Medulla oblongata (tissue), 1 donor: ENCODE data around the gene UROC1.

Experiments used
- DNase-seq: peaks from one replicate; pipeline ENCODE4 v3.0.0-alpha.2; 2015; ENCODE audit errors: extremely low spot score

Gene UROC1

DNA sequence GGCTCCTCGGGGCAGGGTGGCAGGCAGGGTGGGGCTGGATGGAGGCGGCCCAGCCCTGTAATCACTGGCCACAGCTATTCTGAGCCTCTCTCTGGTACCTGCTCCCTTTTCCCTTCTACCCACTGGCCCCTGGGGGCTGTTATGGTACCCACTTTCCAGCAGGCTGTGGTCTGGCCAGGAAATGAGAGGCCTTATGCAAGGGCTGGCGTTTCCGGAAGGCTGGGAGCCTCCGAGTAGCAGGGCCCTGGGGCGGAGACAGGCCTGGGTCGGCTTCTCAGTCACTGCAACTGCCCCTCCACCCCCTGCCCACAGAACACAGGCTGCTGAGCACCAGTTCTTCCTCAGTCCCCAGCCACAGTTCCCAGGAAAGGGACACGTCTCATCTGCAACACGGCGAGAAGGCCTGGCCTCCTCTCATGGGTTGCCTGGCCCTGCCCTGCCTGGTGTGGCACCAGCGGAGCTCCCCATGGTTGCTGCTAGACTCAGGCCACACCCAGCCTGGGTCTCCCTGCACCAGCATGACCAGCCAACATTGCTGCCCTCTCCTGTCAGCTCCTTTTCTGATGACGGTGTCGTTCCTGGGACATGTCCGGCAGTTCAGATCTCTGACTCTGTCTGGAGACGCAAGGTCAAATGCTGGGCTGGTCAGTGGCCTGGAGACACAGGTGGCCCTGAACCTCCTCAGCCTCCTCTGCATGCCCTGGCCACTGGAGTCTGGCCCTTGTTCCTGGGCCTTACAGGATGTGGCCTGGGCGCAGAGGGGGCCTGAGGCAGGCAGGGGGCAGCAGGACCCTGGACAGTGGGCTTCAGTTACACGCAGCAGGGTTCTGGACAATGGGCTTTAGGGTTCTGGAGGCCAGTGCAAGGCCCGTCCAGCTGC is 12.8 kb upstream of the UROC1 start:
- DNase-seq = peak; percentile 18

DNA sequence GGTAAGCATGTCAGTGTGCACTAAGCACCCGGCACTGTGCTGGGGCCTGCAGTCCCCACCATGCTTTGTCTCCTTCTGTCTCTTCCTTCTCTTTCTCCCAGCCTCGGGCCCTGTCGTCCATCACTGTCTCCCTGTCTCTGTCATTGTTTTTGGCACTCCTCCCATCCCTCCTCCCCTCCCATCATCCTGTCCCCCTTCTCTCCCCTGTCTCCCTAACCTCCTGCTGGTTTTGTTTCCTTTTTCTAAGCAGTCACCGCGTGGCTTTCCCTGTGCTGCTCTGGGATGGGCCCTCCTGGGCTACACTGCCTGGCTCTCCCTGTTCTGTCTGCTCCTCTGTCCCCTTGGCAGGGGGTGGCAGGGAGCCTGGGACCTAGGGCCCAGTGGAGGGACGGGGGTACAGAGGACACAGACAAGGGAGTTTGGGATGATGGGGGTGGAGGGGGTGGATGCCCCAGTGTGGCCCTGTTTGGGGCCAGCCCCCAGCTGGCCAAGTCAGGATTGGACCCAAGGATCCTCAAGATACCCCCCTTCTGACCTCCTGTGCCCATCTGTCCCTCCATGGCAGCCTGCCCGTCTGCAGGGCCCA is 12.1 kb upstream of the UROC1 start:
- DNase-seq = no peak

DNA sequence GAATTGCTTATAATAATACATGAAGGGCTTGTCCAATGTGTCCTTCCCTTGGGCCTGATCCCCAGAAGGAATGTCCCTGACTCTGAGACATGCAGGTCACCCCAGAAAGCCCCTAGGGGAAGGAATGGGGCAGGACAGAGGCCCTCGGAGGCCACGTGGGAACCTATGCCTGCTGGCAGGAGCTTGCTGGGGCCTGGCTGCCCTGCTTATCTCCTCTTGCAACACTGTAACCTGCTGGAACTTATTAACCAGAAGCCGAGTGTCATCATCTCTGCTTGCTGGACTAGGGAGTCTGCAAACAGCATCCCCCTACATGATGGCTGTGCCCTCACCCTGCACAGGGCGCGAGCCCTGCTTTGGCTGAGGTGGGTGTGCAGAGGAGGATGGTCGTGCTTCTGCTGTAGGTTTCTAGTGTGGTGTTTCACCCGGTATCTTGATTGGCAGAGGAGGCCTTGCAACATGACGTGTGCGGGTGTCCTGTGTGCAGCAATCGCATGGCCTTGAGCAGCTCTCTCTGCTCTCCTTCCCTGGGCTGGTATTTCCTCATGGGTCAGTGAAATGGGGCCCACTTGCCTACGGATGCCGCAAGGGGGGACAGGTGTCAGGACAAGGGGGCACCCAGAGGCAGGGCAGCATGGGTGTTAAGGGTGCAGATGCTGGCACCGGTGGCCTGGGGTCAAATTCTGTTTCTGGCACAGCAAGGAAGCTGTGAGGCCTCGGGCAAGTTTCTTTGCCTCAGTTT is 11.4 kb upstream of the UROC1 start:
- no peak for DNase-seq

DNA sequence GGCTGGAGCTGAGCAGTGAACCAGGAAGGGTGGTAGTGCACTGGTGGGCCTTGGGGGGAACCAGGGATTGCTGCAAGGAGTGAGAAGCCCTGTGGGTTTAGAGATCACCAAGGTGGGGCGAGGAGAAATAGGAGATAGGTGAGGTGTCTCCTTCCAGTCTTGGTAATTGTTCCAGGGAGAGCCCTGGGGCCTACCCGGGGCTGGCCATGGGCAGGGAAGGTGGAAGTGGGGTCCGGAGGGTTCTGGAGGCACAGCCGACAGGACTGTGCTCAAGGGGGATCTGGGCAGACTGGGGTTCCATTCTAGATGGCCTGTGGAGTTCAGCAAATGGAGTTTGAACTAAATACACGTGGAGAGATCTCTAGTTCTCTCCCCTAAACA is 10.8 kb upstream of the UROC1 start:
- no peak for DNase-seq

DNA sequence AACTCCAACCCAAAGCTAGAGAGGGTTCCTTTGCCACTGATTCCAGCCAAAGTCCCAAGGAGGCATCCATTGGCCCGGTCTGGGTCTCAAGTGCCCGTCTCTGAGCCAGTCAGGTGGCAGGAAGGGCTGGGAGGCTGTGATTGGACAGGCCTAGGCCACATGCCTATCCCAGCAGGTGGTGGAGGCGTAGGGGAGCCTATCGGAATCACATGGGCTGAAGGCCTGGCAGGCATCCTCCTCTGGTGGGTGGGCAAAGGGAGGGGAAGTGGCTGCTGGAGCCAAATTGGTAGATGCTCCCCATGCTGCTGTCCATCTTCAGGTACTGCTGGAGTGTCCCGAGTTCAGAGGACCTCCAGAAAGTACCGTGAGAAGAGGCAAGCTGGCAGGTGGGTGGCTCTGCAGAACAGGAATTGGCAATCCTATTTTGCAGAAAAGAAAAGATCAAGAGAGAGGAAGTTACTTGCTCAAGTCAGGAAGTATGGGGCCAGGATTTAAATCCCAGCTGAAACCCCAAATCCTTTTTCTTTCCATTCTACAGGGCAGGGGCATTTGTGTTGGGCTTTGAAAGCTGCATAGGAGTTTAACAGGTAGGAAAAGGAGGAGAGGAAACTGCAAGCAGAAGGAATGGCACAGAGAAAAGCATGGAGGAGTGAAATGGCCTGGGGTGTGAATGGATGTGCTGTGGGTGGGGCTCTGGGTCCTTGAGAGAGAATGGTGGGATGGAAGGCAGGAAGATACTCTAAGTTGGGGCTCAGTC is 10.1 kb upstream of the UROC1 start:
- DNase-seq = no peak

DNA sequence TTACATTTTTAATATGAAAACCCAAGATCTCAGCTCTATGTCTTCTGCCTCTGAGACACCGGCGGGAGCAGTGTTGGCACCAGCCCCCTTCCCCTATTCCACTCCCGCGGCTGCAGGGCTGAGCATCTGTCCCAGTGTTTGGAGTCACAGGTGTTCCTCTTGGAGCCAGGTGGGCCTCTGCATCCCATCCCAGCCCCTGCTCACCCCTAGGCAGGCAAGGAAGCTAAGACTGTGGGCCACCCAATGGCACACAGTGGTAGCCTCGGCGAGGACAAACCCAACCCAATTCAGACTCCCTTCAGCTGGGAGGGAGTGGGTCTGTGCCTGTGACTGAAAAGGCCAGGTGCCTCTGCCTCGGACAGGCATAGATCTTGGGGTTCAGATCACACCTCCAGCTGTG is 9.4 kb upstream of the UROC1 start:
- DNase-seq = no peak

DNA sequence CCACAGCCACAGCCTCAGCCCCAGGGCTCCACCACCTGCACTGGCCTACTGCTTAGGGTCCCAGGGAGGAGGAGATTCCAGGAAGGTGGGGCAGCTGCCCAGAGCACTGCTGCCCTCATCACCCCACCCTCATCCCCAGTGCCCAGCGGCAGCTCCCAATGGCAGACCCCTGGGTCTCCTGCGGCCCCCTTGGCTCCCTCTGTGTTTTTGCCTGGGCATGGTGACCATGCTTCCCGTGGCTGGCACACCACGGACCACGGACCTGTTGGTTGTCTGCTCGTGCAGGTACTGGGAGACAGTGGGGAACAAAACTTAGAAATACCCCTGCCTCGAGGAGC is 9.1 kb upstream of the UROC1 start:
- DNase-seq = no peak

DNA sequence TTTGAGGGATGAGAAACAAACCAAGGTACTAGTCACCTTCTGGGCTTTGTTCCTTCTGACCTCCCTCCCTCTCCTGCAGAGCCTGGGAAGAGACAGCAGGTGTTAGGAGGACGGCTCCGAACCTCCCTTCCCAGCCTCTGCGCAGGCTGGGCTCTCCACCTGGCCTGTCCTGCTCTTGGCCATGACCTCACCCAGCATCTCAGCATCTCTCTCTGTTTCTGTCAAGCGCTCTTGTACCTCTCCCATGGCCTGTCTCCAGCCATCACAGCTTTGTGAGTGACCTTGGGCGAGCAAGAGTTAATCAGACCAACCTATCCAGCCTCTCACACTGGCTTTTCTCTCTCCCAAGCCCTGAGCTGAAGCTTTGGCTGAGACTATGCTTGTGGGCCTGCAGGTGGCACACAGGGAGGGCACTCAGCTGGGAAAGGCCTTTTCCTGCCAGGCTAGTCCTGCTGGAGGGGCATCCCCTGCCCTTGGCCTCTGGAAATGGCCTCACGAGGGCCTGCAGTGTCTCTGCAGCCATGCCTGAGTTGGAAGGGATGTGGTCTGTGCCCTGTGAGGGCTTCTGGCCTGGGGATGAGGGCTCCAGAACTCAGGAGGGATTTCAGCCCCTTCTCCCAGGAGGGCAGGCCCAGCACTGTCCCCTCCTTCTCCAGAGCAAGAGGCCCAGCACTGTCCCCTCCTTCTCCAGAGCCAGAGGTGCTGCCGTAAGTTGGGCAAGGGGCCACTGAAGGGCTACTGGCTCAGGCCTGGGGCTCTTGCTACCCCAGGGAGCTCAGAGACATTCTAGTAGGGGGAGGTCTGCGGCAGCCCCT is 8.5 kb upstream of the UROC1 start:
- DNase-seq = no peak

DNA sequence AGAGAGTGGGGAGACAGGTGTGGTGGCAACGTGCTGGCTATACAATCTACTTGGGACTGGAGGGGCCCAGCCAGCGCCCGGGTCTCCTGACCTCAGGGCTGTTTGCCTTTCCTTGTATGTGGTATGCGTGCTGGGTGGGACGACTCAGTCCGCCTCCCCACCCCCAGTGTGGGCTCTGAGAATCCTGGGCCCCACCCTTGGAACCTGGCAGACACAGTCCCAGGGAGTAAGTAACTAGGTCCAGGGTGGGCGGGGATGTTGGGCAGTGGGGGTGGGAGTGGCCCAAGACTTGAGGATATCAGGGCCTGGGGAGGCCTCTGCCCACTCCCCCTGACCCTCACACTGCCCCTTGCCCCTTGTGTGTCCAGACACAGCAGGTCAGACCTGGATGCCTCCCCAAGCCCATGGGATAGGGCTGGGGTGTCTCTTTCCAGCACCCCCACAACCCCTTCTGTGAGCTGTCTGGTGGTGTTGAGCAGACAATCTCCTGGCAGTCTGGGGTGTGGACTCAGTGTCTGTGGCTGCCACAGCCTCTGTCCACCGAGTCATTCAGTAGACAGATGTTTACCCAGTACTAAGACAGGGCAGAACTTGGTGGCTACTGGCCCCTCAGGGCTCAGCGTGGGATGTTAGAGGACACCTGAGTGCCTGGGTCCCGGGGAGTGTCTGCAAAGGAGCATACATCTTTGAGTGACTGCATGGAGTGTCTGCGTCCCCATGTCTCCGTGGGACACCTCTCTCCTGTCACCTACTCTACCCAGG is 7.7 kb upstream of the UROC1 start:
- DNase-seq = no peak

DNA sequence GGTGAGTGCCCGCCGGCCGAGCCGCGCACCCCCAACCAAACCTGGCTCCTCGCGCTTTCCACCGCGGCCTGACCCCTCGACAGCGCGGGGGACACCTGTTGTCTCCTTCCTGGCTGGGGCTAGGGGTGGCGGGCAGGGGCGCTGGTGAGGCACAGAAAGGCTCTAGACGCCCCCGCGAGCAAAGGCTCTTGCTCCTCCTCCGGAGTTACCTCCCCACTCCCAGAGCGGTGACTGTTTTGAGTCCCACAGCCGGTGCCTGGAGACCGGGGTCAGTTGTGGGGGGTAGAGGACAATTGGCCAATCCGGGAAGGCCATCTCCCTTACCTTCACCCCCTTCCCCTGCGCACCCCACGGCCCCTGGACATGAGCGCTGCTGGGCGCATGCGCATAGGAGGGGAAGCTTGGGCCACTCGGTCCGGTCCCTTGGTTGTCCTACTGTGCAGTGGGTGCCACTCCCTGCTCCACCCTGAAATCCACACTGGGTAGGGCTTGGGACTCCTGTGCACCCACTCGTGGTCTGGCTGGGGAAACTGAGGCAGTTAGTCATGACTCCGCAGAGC is 6.9 kb upstream of the UROC1 start:
- no peak for DNase-seq

DNA sequence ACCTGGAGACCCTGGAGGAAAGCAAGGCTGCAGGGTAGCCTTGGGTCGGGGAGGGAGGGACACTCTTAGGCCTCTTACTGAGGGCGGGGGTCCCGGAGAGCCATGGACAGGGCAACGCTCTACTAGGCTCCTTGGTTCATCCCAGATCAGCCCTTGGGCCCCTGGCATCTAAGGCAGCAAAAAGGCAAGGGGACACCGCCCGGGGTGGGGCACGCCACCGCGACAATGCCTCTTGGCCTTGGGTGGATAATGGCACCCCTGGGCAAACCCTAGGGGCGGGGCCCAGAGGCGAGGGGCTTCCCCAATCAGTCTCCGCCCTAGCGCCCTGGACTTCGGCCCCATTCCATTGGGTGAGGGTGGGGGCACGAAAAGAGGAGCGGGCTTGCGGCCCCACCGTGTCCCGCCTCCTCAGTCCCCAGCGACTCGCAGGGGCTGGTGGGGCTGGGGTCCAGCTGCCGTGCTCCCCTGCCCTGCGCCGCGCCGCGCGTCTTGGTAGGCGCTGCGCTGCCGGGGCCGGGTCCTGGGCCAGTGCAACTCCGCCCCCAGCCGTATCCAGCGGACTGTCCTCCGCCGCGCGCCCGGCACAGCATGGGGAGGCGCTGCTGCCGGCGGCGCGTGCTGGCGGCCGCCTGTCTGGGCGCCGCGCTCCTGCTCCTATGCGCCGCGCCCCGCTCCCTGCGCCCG is 6.3 kb upstream of the UROC1 start, which contains the start of gene CHST13:
Gene CHST13, plus strand, starts transcription at position 411 of the 684 bp plus-strand sequence. Its CDS starts 178 bp downstream, at position 589.
- DNase-seq = no peak

DNA sequence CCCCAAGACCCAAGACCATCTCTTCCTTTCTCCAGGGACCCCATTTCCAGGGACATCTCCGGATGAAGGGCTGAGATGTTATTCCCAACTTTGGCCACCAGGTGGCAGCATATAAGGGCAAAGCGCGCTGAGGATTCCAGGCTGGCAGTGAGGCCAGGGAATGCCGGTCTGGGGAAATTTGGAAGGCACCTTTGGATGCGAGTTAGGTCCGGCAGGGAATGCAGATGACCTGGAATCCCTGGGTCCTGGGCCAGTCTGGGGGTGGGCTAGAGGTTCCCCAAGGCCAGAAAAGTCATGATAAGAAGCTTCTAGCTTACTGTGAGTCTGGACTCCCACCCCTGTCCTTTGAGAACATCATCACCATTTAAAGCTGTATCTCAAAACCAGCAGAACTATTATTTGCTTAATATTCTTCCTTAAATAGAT is 4.8 kb upstream of the UROC1 start:
- DNase-seq = peak; percentile 71

DNA sequence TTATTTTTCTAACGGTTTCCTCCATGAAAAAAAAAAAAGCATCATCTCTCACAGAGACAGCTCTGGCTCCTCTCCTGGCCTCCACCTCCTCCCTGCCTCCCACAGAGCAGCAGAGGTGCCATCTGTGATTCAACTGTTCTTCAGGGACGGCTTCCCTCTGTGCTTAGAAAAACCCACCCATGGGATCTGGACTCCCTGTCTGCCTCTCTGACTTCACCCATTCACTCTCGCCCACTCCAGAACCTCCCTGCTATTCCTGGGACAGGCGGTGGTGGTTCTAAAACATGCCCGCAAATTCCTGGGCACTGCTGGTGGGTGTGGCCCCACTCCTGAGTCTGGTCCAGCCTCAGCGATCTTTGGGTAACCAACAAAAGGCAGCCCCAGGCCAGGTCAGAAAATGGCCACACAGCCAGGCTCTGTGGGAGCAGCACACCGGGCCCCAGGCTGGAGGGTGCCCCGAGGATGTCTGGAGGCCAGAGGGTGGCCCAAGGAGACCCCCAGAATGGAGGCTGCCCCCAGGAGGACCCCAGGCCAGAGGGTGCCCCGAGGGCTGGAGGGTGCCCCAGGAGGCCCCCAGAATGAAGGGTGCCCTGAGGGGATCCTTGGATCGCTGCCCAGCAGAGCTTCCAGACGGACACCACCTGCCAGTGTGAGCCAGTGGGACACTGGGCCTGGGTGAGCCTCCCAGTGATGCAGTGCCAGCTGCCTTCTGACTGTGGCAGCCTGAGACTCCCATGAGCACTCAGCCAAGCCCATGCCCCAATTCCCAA is 3.7 kb upstream of the UROC1 start:
- no peak for DNase-seq

DNA sequence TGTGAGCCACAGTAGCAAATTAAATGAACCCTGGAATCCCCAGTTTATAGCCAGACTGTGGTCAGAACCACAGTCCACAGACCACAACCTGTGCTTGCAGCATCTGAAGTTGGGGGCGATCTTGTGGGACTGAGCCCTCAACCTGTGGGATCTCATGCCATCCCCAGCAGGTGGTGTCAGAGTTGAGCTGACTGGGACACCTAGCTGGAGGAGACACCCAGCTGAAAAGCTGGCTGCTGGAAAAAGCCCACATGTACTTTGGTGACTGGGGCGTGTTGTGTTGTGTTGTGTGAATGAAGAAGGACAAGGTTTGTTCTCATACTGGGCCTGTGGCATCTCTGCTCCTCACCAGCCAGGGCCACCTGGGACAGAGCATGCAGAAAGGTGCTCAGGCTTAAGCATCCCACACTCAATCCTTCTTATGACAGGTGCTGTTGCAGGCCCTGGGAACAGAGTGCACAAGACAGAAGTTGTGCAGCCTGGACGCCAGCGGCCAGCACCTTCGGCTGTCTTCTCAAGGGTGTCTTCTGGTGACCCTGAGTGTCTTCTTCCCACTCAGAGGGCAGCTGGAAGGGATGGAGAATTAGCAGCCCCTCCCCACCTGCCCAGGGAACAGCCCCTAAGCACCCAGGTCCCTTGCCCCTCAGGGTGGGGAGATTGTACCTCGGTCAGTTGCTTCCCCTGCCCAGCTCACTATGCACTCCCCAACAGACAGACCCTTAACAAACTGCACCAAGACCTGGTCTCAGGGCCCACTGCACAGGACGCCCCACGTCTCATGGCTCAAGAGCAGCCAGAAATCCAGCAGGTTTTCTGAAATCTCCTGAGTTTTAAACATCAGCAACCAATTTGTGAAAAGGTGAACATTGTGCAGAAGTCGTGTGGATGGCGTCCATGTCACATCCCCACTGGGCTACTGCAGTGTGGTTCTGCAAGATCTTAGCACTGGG is 2.2 kb upstream of the UROC1 start:
- no peak for DNase-seq

DNA sequence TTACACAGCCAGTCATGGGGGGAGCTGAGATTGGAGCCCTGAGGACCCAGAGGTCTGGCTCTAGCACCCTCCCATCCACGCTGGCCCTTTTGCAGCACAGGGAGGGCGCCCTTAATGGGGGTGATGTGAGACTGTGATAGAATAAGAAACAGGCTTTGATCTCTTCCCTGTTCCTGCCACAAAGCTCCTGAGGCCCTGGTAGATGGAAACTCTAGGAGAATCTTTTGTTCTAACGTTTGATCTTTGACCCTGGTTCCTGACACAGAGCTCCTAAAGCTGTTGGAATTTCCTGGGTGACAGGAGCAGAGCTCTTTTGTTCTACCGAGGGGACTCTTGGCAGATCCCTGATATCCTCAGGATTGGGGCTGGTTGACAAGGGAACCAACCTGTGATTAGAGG is 1.2 kb upstream of the UROC1 start:
- no peak for DNase-seq

DNA sequence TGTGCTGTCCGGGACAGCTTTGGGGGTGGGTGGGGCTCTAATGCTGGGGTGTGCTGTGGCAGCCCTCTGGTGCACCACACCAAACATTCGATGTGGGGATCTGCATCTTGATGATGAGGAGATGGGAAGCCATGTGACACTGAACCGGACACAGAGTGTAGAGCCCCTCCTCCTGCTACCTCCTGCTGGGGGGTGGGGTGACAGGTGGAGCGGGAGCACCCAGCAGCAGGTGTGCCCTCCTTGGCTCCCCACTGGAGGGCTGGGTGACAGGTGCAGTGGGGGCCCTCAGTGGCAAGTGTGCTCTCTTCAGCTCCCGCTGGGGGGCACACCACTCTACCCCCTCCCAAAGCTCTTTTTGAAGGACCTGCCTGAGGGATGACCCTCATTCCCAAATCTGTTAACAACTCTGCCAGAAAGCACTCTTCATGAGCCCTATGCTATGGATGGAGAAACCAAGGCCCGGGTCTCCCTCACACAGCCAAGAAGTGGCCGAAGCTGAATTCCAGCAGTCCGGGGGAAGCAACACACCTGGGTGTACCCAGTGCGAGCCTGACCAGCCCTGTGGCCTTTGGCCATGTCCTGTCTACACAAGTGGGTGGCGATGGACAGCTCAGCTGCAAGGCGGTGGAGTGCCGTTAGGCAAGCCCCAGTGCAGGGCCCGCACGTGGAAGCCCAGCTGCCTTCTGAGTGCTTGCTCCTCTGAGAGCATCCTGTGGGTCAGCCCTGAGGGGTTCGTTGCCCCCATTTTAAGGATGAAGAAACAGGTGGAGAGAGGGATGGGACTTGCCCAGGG is 609 bp upstream of the UROC1 start:
- DNase-seq = no peak

DNA sequence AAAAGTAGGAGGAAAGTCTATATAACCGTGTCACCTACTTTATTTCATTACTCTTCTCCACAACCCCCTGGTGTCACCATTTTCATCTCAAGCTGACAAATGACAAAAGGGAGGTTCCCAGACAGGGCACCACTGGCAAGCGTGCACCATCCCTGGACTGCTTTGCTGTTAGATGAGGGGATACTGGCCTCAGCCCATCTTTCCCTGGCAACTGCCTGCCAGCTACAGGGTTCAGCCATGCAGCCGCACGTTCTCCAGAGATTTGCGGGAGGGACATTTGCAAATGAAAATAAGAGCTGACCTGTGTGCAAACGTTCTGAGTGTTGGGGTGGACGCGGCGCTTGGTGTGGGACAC is 660 bp downstream of the UROC1 start:
- DNase-seq = no peak
